Nephron progenitor cell (in vitro differentiated cells): ENCODE results near the gene CCDC24.
A peak's percentile ranks its signal among the peaks of the same experiment; 100 is the strongest.

Source experiments
- DNase-seq: peaks from one replicate; pipeline ENCODE4 v3.0.0; 2021
- H3K27ac Mint-ChIP-seq: 2 replicates; pipeline ENCODE4 v1.8.0; 2021; ENCODE audit warnings: mild to moderate bottlenecking, moderate library complexity, mixed read lengths
- H3K27me3 Mint-ChIP-seq: 2 replicates; pipeline ENCODE4 v1.8.0; 2021; ENCODE audit warnings: mild to moderate bottlenecking, low read depth, mixed read lengths; ENCODE audit not compliant: poor library complexity
- H3K36me3 Mint-ChIP-seq: 2 replicates; pipeline ENCODE4 v1.8.0; 2021; ENCODE audit warnings: low read depth, mixed read lengths
- H3K4me1 Mint-ChIP-seq: 2 replicates; pipeline ENCODE4 v1.8.0; 2021; ENCODE audit warnings: mixed read lengths
- H3K4me3 Mint-ChIP-seq: 2 replicates; pipeline ENCODE4 v1.8.0; 2021; ENCODE audit warnings: mild to moderate bottlenecking, moderate library complexity, mixed read lengths
- H3K9me3 Mint-ChIP-seq: 2 replicates; pipeline ENCODE4 v1.8.0; 2021; ENCODE audit warnings: mild to moderate bottlenecking, moderate library complexity, mixed read lengths
- CTCF ChIP-seq: fragments of 200-600 bp; sonication (generic); IDR thresholded peaks from 2 replicates; pipeline ENCODE4 v1.5.0; 2021; ENCODE audit warnings: antibody characterized with exemption

Gene CCDC24

GRCh38 chr1:43947061-43947873, 44.1 kb upstream of the CCDC24 start:
- Mint-ChIP-seq H3K4me3 (peak overlapping the region; percentile 88), H3K36me3 (peaks cover 8% of the 10 kb centered on the region), H3K4me1 (peaks cover 49% of the 10 kb centered on the region), H3K27me3 (peaks cover 7% of the 10 kb centered on the region), H3K27ac (peak overlapping the region; percentile 100), H3K9me3 (no peaks in the 10 kb centered on the region)
- no peak for DNase-seq
- no peak for TF ChIP-seq CTCF

- H3K4me1 Mint-ChIP-seq: peaks cover 55% of the 10 kb centered on the region
- peaks cover 8% of the 10 kb centered on the region for H3K36me3 Mint-ChIP-seq
- peak overlapping the region; percentile 88 for H3K4me3 Mint-ChIP-seq
- DNase-seq: no peak
- no peaks in the 10 kb centered on the region for H3K9me3 Mint-ChIP-seq
- no peak for TF ChIP-seq CTCF
- no peak overlapping the region for H3K27ac Mint-ChIP-seq
- H3K27me3 Mint-ChIP-seq: peaks cover 7% of the 10 kb centered on the region
Observed at GRCh38 chr1:43947874-43948437, 43.4 kb upstream of the CCDC24 start.

- H3K9me3 Mint-ChIP-seq: no peaks in the 10 kb centered on the region
- no peak overlapping the region for H3K27ac Mint-ChIP-seq
- peaks cover 69% of the 10 kb centered on the region for H3K4me1 Mint-ChIP-seq
- DNase-seq: no peak
- H3K36me3 Mint-ChIP-seq: peaks cover 8% of the 10 kb centered on the region
- H3K4me3 Mint-ChIP-seq: no peak overlapping the region
- no peak for TF ChIP-seq CTCF
- H3K27me3 Mint-ChIP-seq: no peaks in the 10 kb centered on the region
Observed at GRCh38 chr1:43949678-43950077, 41.7 kb upstream of the CCDC24 start.

GRCh38 chr1:43951021-43951985, 40.1 kb upstream of the CCDC24 start:
- no peaks in the 10 kb centered on the region for H3K27me3 Mint-ChIP-seq
- H3K4me1 Mint-ChIP-seq: peaks cover 61% of the 10 kb centered on the region
- H3K36me3 Mint-ChIP-seq: peaks cover 8% of the 10 kb centered on the region
- H3K27ac Mint-ChIP-seq: peak overlapping the region; percentile 10
- no peak overlapping the region for H3K4me3 Mint-ChIP-seq
- no peak for DNase-seq
- H3K9me3 Mint-ChIP-seq: no peaks in the 10 kb centered on the region
- no peak for TF ChIP-seq CTCF

- Mint-ChIP-seq H3K4me3 (peak overlapping the region; percentile 30), H3K27ac (peak overlapping the region; percentile 70), H3K9me3 (no peaks in the 10 kb centered on the region), H3K4me1 (peaks cover 55% of the 10 kb centered on the region), H3K36me3 (peaks cover 14% of the 10 kb centered on the region), H3K27me3 (no peaks in the 10 kb centered on the region)
- TF ChIP-seq CTCF: no peak
- DNase-seq: peak; percentile 56
Observed at GRCh38 chr1:43952731-43953346, 38.6 kb upstream of the CCDC24 start.
